CD14-positive monocyte (primary cell): ENCODE data around the gene GRIN2B. TPM values are rescaled to one million over a fixed set of nuclear protein-coding genes. Genes with fewer than 3 reads are reported as not detected.

Experiments used
- DNase-seq, 3 donors: peaks; one replicate each; pipeline ENCODE4 v3.0.0-alpha.2; 2011 to 2022
- H2AFZ ChIP-seq: 2 replicates; pipeline ENCODE4 v1.6.0; 2012; ENCODE audit warnings: mild to moderate bottlenecking, low read depth, low read length, inconsistent platforms; ENCODE audit not compliant: insufficient read depth, poor library complexity, severe bottlenecking
- H3K27ac ChIP-seq, 2 donors: 1 replicate in 1 of 2; 2 replicates in 1 of 2; pipeline ENCODE4 v1.5.1; 2012 to 2013; ENCODE audit warnings: low read length in 2 of 2, control low read depth in 1 of 2, inconsistent platforms in 1 of 2, low read depth in 1 of 2, mild to moderate bottlenecking in 1 of 2
- H3K27me3 ChIP-seq, 2 donors: one replicate each; pipeline versions ENCODE4 v1.6.0 to v1.6.1; 2011 to 2013; ENCODE audit warnings: low read length in 2 of 2; ENCODE audit not compliant: control insufficient read depth in 2 of 2, insufficient read depth in 2 of 2
- H3K36me3 ChIP-seq, 2 donors: replicated peaks in 1 of 2; 1 replicate in 1 of 2; 2 replicates in 1 of 2; pipeline versions ENCODE4 v1.5.1 to v1.6.1; 2012 to 2013; ENCODE audit warnings: low read length in 2 of 2, control low read depth in 1 of 2, inconsistent platforms in 1 of 2, mild to moderate bottlenecking in 1 of 2; ENCODE audit not compliant: insufficient read depth in 2 of 2, control insufficient read depth in 1 of 2
- H3K4me1 ChIP-seq, 2 donors: 1 replicate in 1 of 2; 2 replicates in 1 of 2; pipeline versions ENCODE4 v1.5.1 to v1.6.1; 2012 to 2013; ENCODE audit warnings: low read length in 2 of 2, control low read depth in 1 of 2, inconsistent platforms in 1 of 2, mild to moderate bottlenecking in 1 of 2, moderate library complexity in 1 of 2; ENCODE audit not compliant: insufficient read depth in 2 of 2, control insufficient read depth in 1 of 2
- H3K4me2 ChIP-seq: replicated peaks from 2 replicates; pipeline ENCODE3; 2012; ENCODE audit warnings: low read length, moderate library complexity, mild to moderate bottlenecking; ENCODE audit not compliant: poor library complexity, severe bottlenecking; ENCODE audit errors: extremely low read depth
- H3K4me3 ChIP-seq, 3 experiments: fragments of 200-600 bp in 1 of 3; sonication (generic) in 1 of 3; replicated peaks in 1 of 3; 1 replicate in 2 of 3; 2 replicates in 1 of 3; pipeline ENCODE4 v1.5.1; 2011 to 2013; ENCODE audit warnings: low read length in 3 of 3, mild to moderate bottlenecking in 3 of 3, control low read depth in 2 of 3, low read depth in 2 of 3, inconsistent platforms in 1 of 3, moderate library complexity in 1 of 3
- H3K79me2 ChIP-seq: 2 replicates; pipeline ENCODE4 v1.6.0; 2012; ENCODE audit warnings: mild to moderate bottlenecking, control low read depth, inconsistent platforms, low read length, moderate library complexity; ENCODE audit not compliant: insufficient read depth
- H3K9ac ChIP-seq: 2 replicates; pipeline ENCODE4 v1.6.0; 2017; ENCODE audit warnings: low read length, mild to moderate bottlenecking; ENCODE audit not compliant: insufficient read depth, poor library complexity, severe bottlenecking
- H3K9me3 ChIP-seq, 2 donors: replicated peaks in 1 of 2; 1 replicate in 1 of 2; 2 replicates in 1 of 2; pipeline versions ENCODE4 v1.5.1 to v1.6.1; 2012 to 2013; ENCODE audit warnings: low read length in 2 of 2, control low read depth in 1 of 2; ENCODE audit not compliant: control insufficient read depth in 1 of 2, insufficient read depth in 1 of 2
- H4K20me1 ChIP-seq: 2 replicates; pipeline ENCODE4 v1.6.0; 2012; ENCODE audit warnings: mild to moderate bottlenecking, low read length, control low read depth, moderate library complexity; ENCODE audit not compliant: insufficient read depth
- H3K27ac Mint-ChIP-seq, 7 donors: one replicate each; pipeline ENCODE4 v1.8.0; 2020; ENCODE audit warnings: mild to moderate bottlenecking in 7 of 7, mixed read lengths in 7 of 7, moderate library complexity in 6 of 7, inconsistent platforms in 2 of 7
- H3K27me3 Mint-ChIP-seq, 3 donors: one replicate each; pipeline ENCODE4 v1.8.0; 2021 to 2022; ENCODE audit warnings: low read depth in 3 of 3, mild to moderate bottlenecking in 3 of 3, mixed read lengths in 3 of 3, moderate library complexity in 3 of 3, inconsistent platforms in 1 of 3
- H3K36me3 Mint-ChIP-seq, 2 donors: one replicate each; pipeline ENCODE4 v1.8.0; 2020; ENCODE audit warnings: mixed read lengths in 2 of 2, inconsistent platforms in 1 of 2, mild to moderate bottlenecking in 1 of 2
- H3K4me1 Mint-ChIP-seq: one replicate; pipeline ENCODE4 v1.8.0; 2020; ENCODE audit warnings: mild to moderate bottlenecking, mixed read lengths
- H3K4me3 Mint-ChIP-seq, 2 donors: one replicate each; pipeline ENCODE4 v1.8.0; 2020; ENCODE audit warnings: mild to moderate bottlenecking in 2 of 2, mixed read lengths in 2 of 2, moderate library complexity in 1 of 2
- H3K9me3 Mint-ChIP-seq, 7 donors: one replicate each; pipeline ENCODE4 v1.8.0; 2020 to 2022; ENCODE audit warnings: mixed read lengths in 7 of 7, mild to moderate bottlenecking in 6 of 7, moderate library complexity in 6 of 7, inconsistent platforms in 2 of 7
- CTCF ChIP-seq: fragments of 200-600 bp; IDR thresholded peaks from one replicate; pipeline ENCODE4 v1.8.0; 2022; ENCODE audit warnings: antibody characterized with exemption, mild to moderate bottlenecking
- WGBS: methylation state at CpG from one replicate; pipeline ENCODE4 v1.1.5; 2013; ENCODE audit warnings: missing lambda C conversion rate; ENCODE audit not compliant: insufficient coverage; 5-methylcytosine and 5-hydroxymethylcytosine counted together
- intact Hi-C, 2 donors: fragments of 100-400 bp; cut with micrococcal nuclease; formaldehyde crosslinking; loops; one replicate each; pipeline versions ENCODE4 v1.15.0 to v1.15.1; 2023
- polyA plus RNA-seq, 3 donors: library from polyadenylated mRNA; depleted of rRNA in 1 of 3; unstranded in 2 of 3; stranded (reverse) in 1 of 3; fragments of 300-500 nt in 2 of 3; fragments of >200 nt in 1 of 3; fragmentation: Illumina TruSeq in 2 of 3; gene quantifications; 1 replicate in 2 of 3; 2 replicates in 1 of 3; pipeline ENCODE4 v1.2.3, GENCODE V29; 2012 to 2021

Gene GRIN2B
- polyA plus RNA-seq, 3 donors = not detected

GRCh38 chr12:13976028-13976584 lies 5.3 kb downstream of the GRIN2B start:
- H3K36me3 Mint-ChIP-seq = no peaks in the 10 kb centered on the region
- H3K4me1 ChIP-seq = no peaks in the 10 kb centered on the region
- H3K4me3 Mint-ChIP-seq = no peak overlapping the region
- no peak overlapping the region for H2AFZ ChIP-seq
- no peaks in the 10 kb centered on the region for H3K9me3 ChIP-seq
- H3K27me3 ChIP-seq = peaks cover 23 to 28% of the 10 kb centered on the region in 2 donors
- no peaks in the 10 kb centered on the region for H3K79me2 ChIP-seq
- no peak overlapping the region for H3K4me2 ChIP-seq
- H4K20me1 ChIP-seq = no peaks in the 10 kb centered on the region
- WGBS = 100% methylated on average over 3 of the region's 7 CpGs
- intact Hi-C loops = no loop called here
- H3K36me3 ChIP-seq = no peaks in the 10 kb centered on the region
- H3K4me1 Mint-ChIP-seq = peaks cover 2% of the 10 kb centered on the region
- H3K27ac ChIP-seq = no peak overlapping the region
- no peak for TF ChIP-seq CTCF
- no peak overlapping the region for H3K27ac Mint-ChIP-seq
- H3K27me3 Mint-ChIP-seq = peaks cover 22 to 42% (median 32%) of the 10 kb centered on the region in 3 donors
- peaks cover 0 to 9% (median 2%) of the 10 kb centered on the region in 7 donors for H3K9me3 Mint-ChIP-seq
- H3K9ac ChIP-seq = no peak overlapping the region
- DNase-seq = no peak
- H3K4me3 ChIP-seq = no peak overlapping the region

GRCh38 chr12:13973996-13974395 lies 7.4 kb downstream of the GRIN2B start:
- Mint-ChIP-seq H3K27me3 (peaks cover 4 to 22% (median 11%) of the 10 kb centered on the region in 3 donors), H3K36me3 (no peaks in the 10 kb centered on the region), H3K27ac (no peak overlapping the region), H3K4me3 (no peak overlapping the region), H3K9me3 (peaks cover 0 to 3% (median 1%) of the 10 kb centered on the region in 7 donors), H3K4me1 (no peaks in the 10 kb centered on the region)
- Histone ChIP-seq H3K79me2 (no peaks in the 10 kb centered on the region), H3K9me3 (no peaks in the 10 kb centered on the region), H3K4me1 (no peaks in the 10 kb centered on the region), H3K4me3 (no peak overlapping the region), H2AFZ (no peak overlapping the region), H3K36me3 (no peaks in the 10 kb centered on the region), H3K4me2 (no peak overlapping the region), H3K27ac (no peak overlapping the region), H3K27me3 (peaks cover 5 to 8% of the 10 kb centered on the region in 2 donors), H3K9ac (no peak overlapping the region), H4K20me1 (no peaks in the 10 kb centered on the region)
- no peak for TF ChIP-seq CTCF
- DNase-seq = no peak
- intact Hi-C loops = no loop called here
